HG03565 (cell line): ENCODE measurements around the gene GOLGA8M.
"Not testable (repeated sequence)": the region's sequence is repeated elsewhere in the genome, so short reads cannot be mapped to it uniquely, and the experiment has no call there.

Experiments
- ATAC-seq: cut with Tn5 transposase; IDR thresholded peaks from one replicate; pipeline ENCODE4 v1.9.1; 2021; ENCODE audit warnings: mild to moderate bottlenecking, moderate library complexity; ENCODE audit not compliant: unreplicated experiment

Gene GOLGA8M

GRCh38 chr15:28712270-28712669 is at the start of gene GOLGA8M:
GOLGA8M (minus strand) TSS chr15:28712421; CDS start chr15:28712323, 98 bp downstream.
- ATAC-seq = not testable (repeated sequence)

GRCh38 chr15:28742890-28743289 is 30.7 kb upstream of the GOLGA8M start:
- ATAC-seq = not testable (repeated sequence)

- peak; percentile 42 for ATAC-seq
Measured at GRCh38 chr15:28738590-28739292, 26.5 kb upstream of the GOLGA8M start.

- ATAC-seq = not testable (repeated sequence)
Measured at GRCh38 chr15:28738200-28738561, 26.0 kb upstream of the GOLGA8M start.

- ATAC-seq = not testable (repeated sequence)
Measured at GRCh38 chr15:28737521-28738199, 25.4 kb upstream of the GOLGA8M start.

GRCh38 chr15:28728061-28728460 is 15.8 kb upstream of the GOLGA8M start:
- ATAC-seq = not testable (repeated sequence)

GRCh38 chr15:28727026-28727425 is 14.8 kb upstream of the GOLGA8M start:
- ATAC-seq = not testable (repeated sequence)

GRCh38 chr15:28726102-28726501 is 13.9 kb upstream of the GOLGA8M start:
- no peak for ATAC-seq

GRCh38 chr15:28725556-28725955 is 13.3 kb upstream of the GOLGA8M start:
- ATAC-seq = no peak

- ATAC-seq = not testable (repeated sequence)
Measured at GRCh38 chr15:28723986-28724385, 11.8 kb upstream of the GOLGA8M start.

GRCh38 chr15:28719626-28720025 is 7.4 kb upstream of the GOLGA8M start:
- ATAC-seq = not testable (repeated sequence)

- ATAC-seq = not testable (repeated sequence)
Measured at GRCh38 chr15:28718576-28718975, 6.4 kb upstream of the GOLGA8M start.

- ATAC-seq = not testable (repeated sequence)
Measured at GRCh38 chr15:28714176-28714575, 2.0 kb upstream of the GOLGA8M start.

- not testable (repeated sequence) for ATAC-seq
Measured at GRCh38 chr15:28703927-28704326, 8.3 kb downstream of the GOLGA8M start.

GRCh38 chr15:28702427-28702826 is 9.8 kb downstream of the GOLGA8M start:
- not testable (repeated sequence) for ATAC-seq

GRCh38 chr15:28694006-28694751 is 18.0 kb downstream of the GOLGA8M start:
- ATAC-seq = not testable (repeated sequence)

- ATAC-seq = not testable (repeated sequence)
Measured at GRCh38 chr15:28693021-28693420, 19.2 kb downstream of the GOLGA8M start.

GRCh38 chr15:28673533-28673932 is 38.7 kb downstream of the GOLGA8M start:
- not testable (repeated sequence) for ATAC-seq

- ATAC-seq = not testable (repeated sequence)
Measured at GRCh38 chr15:28672122-28672521, 40.1 kb downstream of the GOLGA8M start.

GRCh38 chr15:28666402-28666801 is 45.8 kb downstream of the GOLGA8M start:
- ATAC-seq = not testable (repeated sequence)

GRCh38 chr15:28664575-28664974 is 47.6 kb downstream of the GOLGA8M start:
- not testable (repeated sequence) for ATAC-seq
